Occipital lobe (tissue), 2 donors: ENCODE results near the gene GTPBP3. TPM values are rescaled to one million over a fixed set of nuclear protein-coding genes. Genes with fewer than 3 reads are reported as not detected.

Source experiments
- DNase-seq: peaks from one replicate; lab custom pipeline; 2025; lab: John Stamatoyannopoulos, UW
- total RNA-seq: library from RNA; depleted of rRNA; stranded (reverse); fragments of >200 nt; gene quantifications from one replicate; pipeline ENCODE4 v1.2.3, GENCODE V29; 2014

The GTPBP3 gene
- total RNA-seq, 1 donor from 2014 or later, result 23.2 TPM

DNA sequence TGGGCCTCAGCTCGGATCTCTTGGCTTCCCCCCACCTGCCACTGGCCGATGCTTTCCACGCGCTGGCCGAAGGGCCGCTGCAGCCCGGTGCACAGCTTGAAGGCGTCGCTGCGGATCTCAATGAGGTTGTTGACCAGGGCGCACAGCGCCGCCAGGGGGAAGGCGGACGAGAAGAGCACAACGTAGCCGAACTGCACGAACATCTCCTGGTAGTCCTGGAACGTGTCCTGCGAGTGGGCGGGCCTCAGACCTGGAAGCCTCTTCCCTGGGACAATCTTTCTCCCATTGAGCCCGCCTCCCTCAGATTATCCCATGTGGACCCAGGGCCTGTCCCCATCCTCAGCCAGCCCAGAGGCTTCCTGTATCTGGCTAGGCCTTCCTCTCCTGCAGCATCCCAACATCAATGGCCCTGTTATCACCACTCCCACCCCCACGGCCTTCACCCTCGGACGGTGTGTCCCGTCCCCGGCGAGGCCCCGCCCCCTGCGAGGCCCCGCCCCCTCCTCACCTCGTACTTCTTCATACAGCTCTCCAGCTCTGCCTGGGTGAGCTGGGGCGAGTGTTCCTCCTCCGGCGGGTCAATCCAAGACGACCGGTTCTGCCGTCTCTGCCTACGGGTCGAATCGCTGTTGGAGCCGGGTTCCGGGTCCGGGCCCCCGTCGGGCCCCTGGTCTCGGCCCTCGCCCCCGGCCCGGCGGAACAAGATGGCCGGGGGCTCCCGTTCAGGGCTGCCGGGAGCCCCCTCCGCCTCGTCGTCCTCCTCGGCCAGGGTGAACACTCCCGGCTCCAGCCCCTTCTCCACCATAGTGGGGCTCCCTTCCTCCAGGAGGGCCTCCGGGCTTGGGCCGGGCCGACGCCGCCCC, 9.5 kb upstream of the GTPBP3 start:
- DNase-seq, result no peak

DNA sequence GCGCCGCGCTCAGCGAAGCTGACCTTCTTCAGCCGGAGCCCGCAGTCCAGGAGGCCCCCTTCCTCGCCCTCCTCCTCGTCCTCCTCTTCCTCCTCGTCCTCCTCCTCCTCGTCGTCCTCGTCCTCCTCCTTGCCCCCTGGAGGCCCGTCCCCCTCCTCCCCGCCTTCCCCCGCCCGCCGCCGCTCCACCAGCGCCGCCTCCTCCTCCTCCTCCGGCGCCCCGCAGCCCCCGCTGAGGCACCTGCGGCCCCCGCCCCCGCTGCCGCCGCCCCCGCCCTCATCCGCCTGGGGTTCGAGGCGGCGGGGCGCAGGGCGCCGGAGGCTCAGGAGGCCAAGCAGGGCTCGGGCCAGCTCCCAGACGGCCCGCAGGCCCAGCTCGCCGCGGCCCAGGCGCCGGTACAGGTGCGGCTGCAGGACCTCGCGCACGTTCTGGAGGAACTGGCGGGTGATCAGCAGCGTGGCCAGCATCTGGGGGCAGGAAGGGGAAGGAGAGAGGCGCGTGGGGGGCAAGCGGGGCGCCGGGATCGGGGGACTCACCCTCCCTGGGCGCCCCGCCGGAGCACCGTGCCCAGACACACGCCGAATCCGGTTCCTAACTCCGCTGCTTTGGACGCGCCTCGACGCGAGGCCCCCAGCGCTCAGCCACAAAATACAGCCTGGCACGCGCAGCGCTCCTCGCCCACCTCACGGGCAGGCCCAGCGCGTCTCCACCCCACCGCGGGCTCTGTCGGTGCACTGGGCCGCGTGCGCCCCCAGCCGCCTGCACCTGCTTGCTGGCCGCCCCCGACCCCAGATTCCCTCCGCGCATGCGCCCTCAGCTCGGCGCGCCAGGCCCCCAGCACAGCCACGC, 8.6 kb upstream of the GTPBP3 start:
- no peak for DNase-seq

- DNase-seq, result no peak
Measured at GRCh38 chr19:17329366-17330261, 7.7 kb upstream of the GTPBP3 start.

- DNase-seq, result no peak
Measured at GRCh38 chr19:17330262-17331044, 6.9 kb upstream of the GTPBP3 start.

DNA sequence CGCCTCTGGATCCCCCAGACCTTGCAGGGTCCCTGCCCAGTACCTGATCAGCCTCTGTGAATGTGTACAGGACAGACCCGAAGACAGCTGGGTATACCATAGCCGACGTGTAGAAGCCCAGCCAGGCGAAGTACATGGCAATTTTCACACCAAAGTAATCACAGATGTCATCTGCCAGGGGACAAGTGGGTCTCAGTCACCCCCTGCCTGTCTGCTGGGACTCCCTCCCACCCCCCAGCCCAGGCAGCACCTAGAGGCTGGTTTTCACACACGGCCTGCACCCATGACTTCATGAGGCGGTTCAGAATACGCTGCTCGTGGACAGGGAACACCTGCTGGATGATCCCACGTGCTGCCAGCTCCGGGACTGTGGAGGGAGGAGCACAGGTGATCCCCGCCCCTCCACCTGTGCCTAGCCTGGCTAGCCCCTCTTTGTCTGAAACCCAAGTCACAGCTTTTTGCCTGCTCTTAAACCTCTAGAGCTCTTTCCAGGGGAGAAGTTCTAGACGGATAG, 6.3 kb upstream of the GTPBP3 start:
- DNase-seq, result no peak

GRCh38 chr19:17332360-17332676, 5.0 kb upstream of the GTPBP3 start:
- no peak for DNase-seq

GRCh38 chr19:17332677-17333581, 4.4 kb upstream of the GTPBP3 start:
- DNase-seq, result no peak

DNA sequence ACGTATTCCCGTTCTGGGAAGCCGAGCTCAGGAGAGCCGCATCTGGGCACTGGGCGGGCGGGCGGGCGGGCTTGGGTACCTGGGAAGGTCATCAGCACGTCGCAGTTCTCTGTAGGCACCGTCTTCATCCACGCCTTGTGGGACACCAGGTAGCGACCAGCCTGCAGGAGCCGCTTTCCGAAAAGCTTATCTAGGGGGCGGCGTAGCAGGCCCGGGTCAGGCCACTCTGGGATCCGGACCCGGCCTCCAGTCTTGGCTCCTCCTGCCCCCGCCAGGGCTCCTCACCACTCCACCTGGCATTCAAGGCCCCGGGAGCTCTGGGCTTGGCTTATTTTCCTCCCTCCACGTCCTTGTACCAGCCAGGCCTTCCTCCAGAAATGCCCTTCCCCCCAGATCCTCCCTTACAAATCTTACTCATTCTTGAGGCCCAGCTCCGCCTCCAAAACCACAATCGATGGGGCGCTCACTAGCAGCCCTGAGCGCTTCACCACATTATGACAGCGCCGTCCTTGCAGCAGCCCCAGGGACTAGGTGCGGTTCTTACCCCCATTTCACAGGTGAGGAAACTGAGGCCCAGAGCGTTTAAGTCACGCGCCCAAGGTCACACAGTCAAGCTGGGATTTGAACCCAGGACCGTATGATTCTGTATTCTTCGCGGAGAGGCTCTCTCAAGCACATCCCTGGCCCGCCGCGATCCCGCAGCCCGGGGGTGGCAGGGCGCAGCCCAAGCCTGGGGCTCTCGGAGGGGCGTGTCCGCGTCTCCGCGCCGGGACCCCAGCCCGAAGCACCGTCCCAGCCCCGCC, 3.5 kb upstream of the GTPBP3 start:
- no peak for DNase-seq

DNA sequence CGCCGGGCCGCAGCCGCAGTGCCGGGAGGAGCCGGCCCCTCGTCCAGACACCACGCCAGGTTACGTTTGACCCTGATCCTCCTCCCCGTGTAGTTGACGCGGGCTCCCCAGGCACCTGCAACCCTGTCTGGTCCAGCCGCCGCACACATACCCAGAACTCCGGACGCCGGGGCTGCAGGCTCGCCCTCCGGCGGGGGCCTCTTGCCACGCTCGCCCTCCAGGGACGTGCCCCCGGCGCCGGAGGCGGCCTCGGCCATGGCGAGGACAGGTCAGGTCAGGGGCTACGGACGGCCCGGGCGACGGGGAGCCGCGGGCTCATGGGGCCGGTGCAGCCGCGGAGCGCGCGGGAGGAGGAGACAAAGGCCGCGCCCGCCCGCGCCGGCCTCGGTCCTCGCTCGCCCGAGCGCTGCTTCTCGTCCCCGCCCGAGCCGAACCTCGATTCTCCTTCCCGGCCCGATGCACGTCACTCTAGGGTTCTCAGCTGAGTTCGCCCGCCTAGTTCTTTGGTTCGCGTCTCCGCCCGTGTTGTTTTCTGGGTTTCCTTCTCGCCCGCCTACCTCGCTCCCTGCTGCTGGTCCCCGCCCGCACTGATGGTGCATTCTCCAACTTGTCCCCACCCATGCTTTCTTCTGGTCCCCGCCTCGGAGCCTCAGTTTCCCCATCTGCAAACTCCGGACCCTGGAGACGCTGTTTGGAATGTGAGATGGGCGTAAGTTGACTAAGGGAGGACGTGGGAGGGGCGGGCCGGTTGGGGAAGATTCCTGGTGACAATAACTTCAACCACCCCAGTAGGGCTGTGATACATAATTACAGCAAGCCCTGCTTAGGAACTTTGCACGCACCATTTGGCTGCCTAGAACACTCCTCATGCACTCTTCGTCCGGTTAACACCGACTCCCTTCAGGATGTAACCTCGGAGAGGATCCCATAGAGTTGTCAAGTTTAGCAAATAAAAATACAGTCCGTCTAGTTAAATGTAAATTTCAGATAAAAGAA, 2.6 kb upstream of the GTPBP3 start, which contains the start of gene ANO8:
Gene ANO8, minus strand, starts transcription at position 442 of the 996 bp plus-strand sequence. Its CDS starts 185 bp downstream, at position 257.
- DNase-seq, result peak; percentile 95

DNA sequence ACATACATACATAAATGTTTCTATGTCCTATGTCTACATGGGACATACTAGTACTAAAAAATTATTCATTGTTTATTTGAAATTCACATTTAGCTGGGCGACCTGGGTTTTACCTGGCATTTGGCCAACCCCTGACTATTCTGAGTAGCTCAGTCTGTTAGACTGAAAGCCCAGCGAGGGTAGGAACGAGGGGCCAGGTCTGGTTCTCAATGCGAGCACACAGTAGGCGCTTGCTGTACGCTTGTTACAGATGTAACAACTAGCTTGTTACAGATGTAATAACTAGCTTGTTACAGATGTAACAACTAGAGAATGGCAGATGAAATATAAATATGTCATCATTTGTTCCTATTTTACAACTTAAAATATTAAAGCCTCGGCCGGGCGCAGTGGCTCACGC, 1.8 kb upstream of the GTPBP3 start:
- no peak for DNase-seq

DNA sequence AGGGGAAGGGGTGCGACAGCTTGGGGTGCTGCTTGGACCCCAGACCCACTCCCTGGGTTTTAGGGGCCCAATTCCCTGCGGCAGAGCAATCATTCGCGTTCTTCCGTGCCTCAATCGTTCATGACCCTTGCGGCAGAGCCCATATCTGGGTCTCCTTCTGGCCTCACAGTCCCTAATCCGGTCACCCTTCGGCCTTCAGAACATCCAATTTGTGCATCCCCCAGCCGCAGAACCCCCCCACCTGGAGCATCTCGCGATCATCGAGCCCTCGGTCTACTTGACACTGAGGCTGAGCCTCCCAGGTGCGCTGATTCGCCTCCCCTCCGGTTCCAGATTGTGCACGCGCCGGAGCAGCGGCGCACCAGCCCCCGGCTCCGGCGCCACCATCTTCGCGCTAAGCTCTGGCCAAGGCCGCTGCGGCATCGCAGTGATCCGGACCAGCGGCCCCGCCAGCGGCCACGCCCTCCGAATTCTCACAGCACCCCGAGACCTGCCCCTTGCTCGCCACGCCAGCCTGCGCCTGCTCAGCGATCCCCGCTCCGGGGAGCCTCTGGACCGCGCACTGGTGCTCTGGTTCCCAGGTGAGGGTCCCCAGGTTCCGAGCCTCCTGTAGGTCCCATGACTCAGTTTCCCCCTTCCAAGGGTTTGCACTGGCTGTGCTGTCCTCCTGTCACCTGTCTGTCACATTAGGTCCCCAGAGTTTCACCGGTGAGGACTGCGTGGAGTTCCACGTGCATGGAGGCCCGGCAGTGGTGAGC, 501 bp downstream of the GTPBP3 start:
- no peak for DNase-seq

DNA sequence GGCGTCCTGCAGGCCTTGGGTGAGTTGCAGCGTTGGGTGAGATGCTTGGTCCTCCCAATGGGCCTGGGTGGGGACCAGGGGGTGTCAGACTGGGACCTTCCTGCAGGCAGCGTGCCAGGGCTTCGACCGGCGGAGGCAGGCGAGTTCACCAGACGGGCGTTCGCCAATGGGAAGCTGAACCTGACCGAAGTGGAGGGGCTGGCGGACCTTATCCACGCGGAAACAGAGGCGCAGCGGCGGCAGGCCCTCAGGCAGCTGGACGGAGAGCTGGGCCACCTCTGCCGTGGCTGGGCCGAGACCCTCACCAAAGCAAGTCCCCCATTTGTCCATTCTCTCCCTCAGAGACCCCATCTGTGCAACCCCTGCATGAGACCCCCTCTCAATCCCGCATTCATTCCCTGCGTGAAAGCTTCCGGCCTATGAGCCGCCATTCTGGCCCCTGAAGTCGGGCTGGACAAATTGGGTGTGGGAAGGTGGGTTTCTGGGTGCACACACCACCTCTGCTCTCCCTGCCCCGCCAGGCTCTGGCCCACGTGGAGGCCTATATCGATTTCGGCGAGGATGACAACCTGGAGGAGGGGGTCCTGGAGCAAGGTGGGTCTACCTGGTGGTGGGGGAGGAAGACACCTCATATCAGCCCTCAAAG, 1.2 kb downstream of the GTPBP3 start:
- no peak for DNase-seq

DNA sequence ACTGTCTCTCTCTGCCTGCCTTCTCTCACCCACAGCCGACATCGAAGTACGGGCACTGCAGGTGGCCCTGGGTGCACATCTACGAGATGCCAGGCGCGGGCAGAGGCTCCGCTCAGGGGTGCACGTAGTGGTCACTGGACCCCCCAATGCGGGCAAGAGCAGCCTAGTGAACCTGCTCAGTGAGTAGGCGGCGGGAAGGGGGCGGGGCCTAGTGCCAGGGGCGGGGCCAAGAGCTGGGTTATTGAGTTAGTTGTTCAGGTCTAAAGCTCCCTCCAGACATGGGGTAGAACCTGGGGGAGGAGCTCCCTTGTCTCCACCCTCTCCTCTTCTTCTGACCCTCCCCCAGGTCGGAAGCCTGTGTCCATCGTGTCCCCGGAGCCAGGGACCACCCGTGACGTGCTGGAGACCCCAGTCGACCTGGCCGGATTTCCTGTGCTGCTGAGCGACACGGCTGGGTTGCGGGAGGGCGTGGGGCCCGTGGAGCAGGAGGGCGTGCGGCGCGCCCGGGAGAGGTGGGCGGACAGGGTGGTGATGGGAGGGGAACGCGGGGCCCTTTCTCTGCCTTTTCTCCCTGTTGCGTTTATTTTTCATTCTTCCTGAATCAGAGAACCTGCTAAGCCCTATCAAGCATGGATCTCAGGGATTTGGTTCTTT, 1.9 kb downstream of the GTPBP3 start:
- DNase-seq, result no peak

DNA sequence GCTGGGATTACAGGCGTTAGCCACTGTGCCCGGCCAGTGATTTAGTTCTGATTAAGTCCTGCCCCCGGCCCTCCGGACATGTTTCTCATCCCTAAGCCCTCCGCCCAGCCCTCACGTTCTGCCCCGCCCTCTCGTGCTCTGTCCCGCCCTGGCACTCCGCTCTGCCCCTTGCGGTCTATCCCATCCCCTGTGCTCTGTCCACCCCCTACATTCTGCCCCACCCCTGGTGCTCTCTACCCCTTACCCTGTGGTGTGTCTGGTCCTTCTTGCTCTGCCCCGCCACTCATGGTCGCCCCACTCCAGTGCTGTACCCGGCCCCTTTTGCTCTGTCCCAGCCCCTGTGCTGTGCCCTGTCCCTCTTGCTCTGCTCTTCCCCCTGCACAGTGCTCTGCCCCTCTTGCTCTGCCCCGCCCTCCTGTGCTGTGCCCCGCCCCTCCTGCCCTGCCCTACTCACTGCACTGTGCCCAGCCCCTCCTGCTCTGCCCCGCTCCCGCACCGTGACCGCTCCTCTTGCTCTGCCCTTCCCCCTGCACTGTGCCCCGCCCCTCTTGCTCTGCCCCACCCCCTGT, 3.0 kb downstream of the GTPBP3 start:
- no peak for DNase-seq

- no peak for DNase-seq
Measured at GRCh38 chr19:17340871-17341357, 3.6 kb downstream of the GTPBP3 start.
